Testis (tissue), 3 donors: Measurements from ENCODE around the gene ZBTB20. TPM values are rescaled to one million over a fixed set of nuclear protein-coding genes. Genes with fewer than 3 reads are reported as not detected.

ENCODE experiments used
- DNase-seq: peaks from one replicate; pipeline ENCODE4 v3.0.0-alpha.2; 2019
- H3K27ac ChIP-seq, 2 donors: fragments of 200-600 bp; sonication (generic); one replicate each; pipeline ENCODE4 v1.5.1; 2019
- H3K27me3 ChIP-seq: fragments of 200-600 bp; sonication (generic); one replicate; pipeline ENCODE4 v1.5.1; 2019
- H3K36me3 ChIP-seq: fragments of 200-600 bp; sonication (generic); one replicate; pipeline ENCODE4 v1.5.1; 2017; ENCODE audit warnings: low read depth; ENCODE audit errors: missing control alignments
- H3K4me1 ChIP-seq: fragments of 200-600 bp; sonication (generic); one replicate; pipeline ENCODE4 v1.5.1; 2019
- H3K4me3 ChIP-seq, 2 donors: fragments of 200-600 bp; sonication (generic); one replicate each; pipeline ENCODE4 v1.5.1; 2017 to 2019
- H3K9me3 ChIP-seq: fragments of 200-600 bp; sonication (generic); one replicate; pipeline ENCODE4 v1.5.1; 2017
- POLR2A ChIP-seq: fragments of 450-650 bp; IDR thresholded peaks from one replicate; pipeline ENCODE4 v1.6.1; 2017; ENCODE audit warnings: antibody characterized with exemption, mild to moderate bottlenecking, moderate library complexity
- WGBS, 2 donors: methylation state at CpG; one replicate each; pipeline ENCODE4 v1.1.5; 2018; 5-methylcytosine and 5-hydroxymethylcytosine counted together
- intact Hi-C: fragments of 100-400 bp; cut with DNase I; formaldehyde crosslinking; loops from one replicate; pipeline ENCODE4 v1.15.1; 2023; ENCODE audit warnings: low total_unique reads
- polyA plus RNA-seq: library from polyadenylated mRNA; stranded (reverse); fragments of 350-450 nt; fragmentation: Illumina TruSeq; extraction: RNeasy Lipid Tissue Mini Kit (QIAGEN cat#74804); gene quantifications from one replicate; pipeline ENCODE4 v1.2.3, GENCODE V29; 2014; ENCODE audit warnings: low read depth, low replicate concordance; ENCODE audit not compliant: insufficient read depth
- total RNA-seq, 2 donors: library from RNA; depleted of rRNA; stranded (reverse); fragments of >200 nt; gene quantifications; one replicate each; pipeline ENCODE4 v1.2.3, GENCODE V29; 2016
- TF ChIP-seq, protein P1 (sequence below), 3 experiments: fragments of 450-650 bp in 2 of 3; fragments of 200-600 bp in 1 of 3; sonication (generic) in 1 of 3; IDR thresholded peaks; one replicate each; pipeline ENCODE4 v1.5.1; 2016 to 2019; ENCODE audit warnings: antibody characterized with exemption in 3 of 3, mild to moderate bottlenecking in 2 of 3, moderate library complexity in 1 of 3

ZBTB20 gene
- total and polyA plus RNA-seq, 3 donors from 2014 or later = 36.8 to 179 (median 126) TPM

DNA sequence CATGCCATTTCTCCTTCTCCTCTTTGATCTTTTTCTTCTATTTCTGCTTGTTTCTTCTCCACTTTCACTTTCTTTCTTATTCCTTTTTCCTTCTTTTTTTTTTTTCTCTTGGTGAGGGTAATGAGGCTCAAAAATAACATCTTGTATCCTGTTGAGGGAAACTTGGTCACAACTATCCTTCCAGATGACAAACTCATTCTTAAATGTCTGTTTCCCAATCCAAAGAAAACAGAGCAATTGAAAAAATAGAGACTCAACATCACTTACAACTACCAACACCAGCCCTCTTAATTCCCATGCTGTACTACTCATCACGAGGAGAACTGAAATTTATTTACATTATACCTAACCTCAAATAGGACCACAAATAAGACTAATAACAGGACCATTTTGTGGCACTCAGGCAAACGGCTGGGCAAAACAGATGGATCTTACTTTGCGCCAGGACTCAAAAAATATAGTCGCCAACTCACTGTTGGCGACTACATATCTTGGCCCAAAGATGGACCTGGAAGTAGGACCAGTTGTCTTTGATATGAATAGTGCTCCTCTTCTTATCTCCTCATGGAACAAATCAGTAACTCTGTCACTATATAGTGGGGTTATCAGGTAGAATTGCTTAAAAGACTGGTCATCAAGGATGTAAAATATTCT is 343.9 kb downstream of the ZBTB20 start:
- Histone ChIP-seq H3K27ac (no peak overlapping the region), H3K36me3 (no peaks in the 10 kb centered on the region), H3K9me3 (no peaks in the 10 kb centered on the region), H3K27me3 (no peaks in the 10 kb centered on the region), H3K4me3 (no peak overlapping the region), H3K4me1 (no peaks in the 10 kb centered on the region)
- 88 to 90% methylated on average over 5 of the region's 5 CpGs for WGBS, 2 donors
- DNase-seq = no peak
- intact Hi-C loops = no loop called here
- no peak for TF ChIP-seq POLR2A
- TF ChIP-seq, protein P1, sequence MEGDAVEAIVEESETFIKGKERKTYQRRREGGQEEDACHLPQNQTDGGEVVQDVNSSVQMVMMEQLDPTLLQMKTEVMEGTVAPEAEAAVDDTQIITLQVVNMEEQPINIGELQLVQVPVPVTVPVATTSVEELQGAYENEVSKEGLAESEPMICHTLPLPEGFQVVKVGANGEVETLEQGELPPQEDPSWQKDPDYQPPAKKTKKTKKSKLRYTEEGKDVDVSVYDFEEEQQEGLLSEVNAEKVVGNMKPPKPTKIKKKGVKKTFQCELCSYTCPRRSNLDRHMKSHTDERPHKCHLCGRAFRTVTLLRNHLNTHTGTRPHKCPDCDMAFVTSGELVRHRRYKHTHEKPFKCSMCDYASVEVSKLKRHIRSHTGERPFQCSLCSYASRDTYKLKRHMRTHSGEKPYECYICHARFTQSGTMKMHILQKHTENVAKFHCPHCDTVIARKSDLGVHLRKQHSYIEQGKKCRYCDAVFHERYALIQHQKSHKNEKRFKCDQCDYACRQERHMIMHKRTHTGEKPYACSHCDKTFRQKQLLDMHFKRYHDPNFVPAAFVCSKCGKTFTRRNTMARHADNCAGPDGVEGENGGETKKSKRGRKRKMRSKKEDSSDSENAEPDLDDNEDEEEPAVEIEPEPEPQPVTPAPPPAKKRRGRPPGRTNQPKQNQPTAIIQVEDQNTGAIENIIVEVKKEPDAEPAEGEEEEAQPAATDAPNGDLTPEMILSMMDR (IDR thresholded peaks at IDR 0.05) = no peak

DNA sequence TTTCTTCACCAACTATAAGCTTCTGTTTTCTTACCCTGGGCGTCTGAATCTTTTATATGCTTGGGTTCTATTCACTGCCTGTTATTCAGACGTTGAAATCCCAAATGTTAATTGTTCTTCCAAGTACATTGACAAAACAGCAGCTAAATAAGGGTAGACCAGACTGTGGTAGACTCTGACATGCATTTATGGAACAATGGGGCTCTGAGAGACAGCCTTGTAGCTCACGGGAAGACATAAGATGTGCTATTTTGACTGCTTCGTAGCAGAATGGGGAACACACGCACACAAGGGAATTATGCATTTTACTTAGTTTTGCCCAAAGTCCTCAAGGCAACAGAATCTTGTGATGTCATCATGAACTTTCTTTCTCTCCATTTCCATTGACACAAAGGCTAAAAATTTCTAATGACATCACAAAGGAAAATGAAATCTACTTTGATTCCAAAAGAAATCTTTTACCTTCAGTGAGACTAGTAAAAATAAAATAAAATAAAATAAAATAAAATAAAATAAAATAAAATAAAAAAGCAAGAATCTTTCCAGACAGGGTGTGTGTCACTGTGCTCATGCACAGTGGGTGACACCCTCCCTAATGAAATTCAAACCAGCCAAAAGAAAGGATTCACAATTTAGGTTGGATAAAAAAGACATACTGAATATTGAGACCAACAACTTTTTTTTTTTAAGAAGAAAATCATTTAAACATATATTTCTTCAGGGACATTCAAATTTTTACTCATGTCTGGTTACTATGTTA is 346.6 kb downstream of the ZBTB20 start:
- 88 to 89% methylated on average over 5 of the region's 5 CpGs for WGBS, 2 donors
- intact Hi-C loops = no loop called here
- H3K36me3 ChIP-seq = no peaks in the 10 kb centered on the region
- no peak for TF ChIP-seq POLR2A
- TF ChIP-seq, protein P1 (IDR thresholded peaks at IDR 0.05) = no peak
- H3K27me3 ChIP-seq = no peaks in the 10 kb centered on the region
- no peaks in the 10 kb centered on the region for H3K9me3 ChIP-seq
- DNase-seq = no peak
- H3K4me3 ChIP-seq = no peak overlapping the region
- no peak overlapping the region for H3K27ac ChIP-seq
- no peaks in the 10 kb centered on the region for H3K4me1 ChIP-seq

DNA sequence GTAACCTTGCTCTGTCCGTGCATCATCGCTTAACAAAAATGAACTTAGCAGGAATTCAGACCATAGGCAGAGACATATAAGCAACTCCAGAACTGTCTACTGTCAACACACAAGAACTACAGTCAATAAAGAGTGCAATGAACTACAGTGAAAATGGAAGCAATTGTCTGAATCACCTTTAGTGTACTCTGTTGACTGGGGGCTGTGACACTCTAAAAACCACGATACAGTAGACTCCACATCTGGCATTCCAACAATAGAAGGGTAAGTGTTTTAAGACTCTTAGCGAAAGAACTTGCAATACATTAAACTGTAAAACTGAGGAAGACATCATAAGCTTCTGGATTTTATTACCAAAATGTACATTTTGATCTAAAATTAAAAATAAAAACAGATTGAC is 347.3 kb downstream of the ZBTB20 start:
- no peak overlapping the region for H3K27ac ChIP-seq
- DNase-seq = no peak
- no peaks in the 10 kb centered on the region for H3K4me1 ChIP-seq
- no peaks in the 10 kb centered on the region for H3K27me3 ChIP-seq
- H3K9me3 ChIP-seq = no peaks in the 10 kb centered on the region
- TF ChIP-seq POLR2A = no peak
- TF ChIP-seq, protein P1 (IDR thresholded peaks at IDR 0.05) = no peak
- no peaks in the 10 kb centered on the region for H3K36me3 ChIP-seq
- 91 to 94% methylated on average over 4 of the region's 4 CpGs for WGBS, 2 donors
- intact Hi-C loops = no loop called here
- H3K4me3 ChIP-seq = no peak overlapping the region

DNA sequence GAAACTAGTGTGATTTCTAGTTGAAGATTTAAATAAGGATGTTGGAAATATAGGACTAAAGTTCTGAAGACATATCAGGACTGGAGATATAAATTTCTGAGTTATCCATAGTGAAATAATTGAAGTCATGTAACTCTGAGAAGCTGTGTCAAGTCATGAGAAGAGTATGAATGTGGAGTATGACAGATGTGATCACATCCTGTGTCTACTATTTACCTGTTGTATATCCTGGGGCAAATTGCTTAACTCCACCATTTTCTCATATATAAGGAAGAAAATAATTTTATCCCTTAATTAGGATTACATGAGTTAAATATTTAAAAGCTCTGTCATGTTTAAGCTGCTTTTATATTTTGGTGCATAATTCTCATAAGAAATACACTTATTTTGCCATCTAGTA is 350.3 kb downstream of the ZBTB20 start:
- TF ChIP-seq, protein P1 (IDR thresholded peaks at IDR 0.05) = no peak
- TF ChIP-seq POLR2A = no peak
- intact Hi-C loops = no loop called here
- H3K27me3 ChIP-seq = no peaks in the 10 kb centered on the region
- H3K36me3 ChIP-seq = no peaks in the 10 kb centered on the region
- DNase-seq = no peak
- no peak overlapping the region for H3K4me3 ChIP-seq
- no peak overlapping the region for H3K27ac ChIP-seq
- H3K4me1 ChIP-seq = no peaks in the 10 kb centered on the region
- H3K9me3 ChIP-seq = no peaks in the 10 kb centered on the region
